ENCODE measurements around the gene HACD1. TPM values are rescaled to one million over a fixed set of nuclear protein-coding genes. Genes with fewer than 3 reads are reported as not detected.

Gene HACD1
- total RNA-seq, 2 donors from 2014 or later, result 82.2 to 109 TPM

GRCh38 chr10:17563452-17563851, 53.7 kb downstream of the HACD1 start:
- no peak for TF ChIP-seq CTCF (IDR thresholded peaks at IDR 0.05)
- H3K36me3 ChIP-seq, result no peaks in the 10 kb centered on the region
- no peak overlapping the region for H3K4me3 ChIP-seq
- H3K9me3 ChIP-seq, result no peaks in the 10 kb centered on the region
- ATAC-seq (ENCODE audit: insufficient number of reproducible peaks, low FRiP score, low read depth), result no peak
- H3K27me3 ChIP-seq (replicated peaks; ENCODE audit: insufficient read depth), result no peaks in the 10 kb centered on the region
- no peak for DNase-seq (ENCODE audit: low spot score)
- no peaks in the 10 kb centered on the region for H3K4me1 ChIP-seq (ENCODE audit: control insufficient read depth in 1 of 2, low read depth in 2 of 2)
- no peak overlapping the region for H3K27ac ChIP-seq

- TF ChIP-seq CTCF (IDR thresholded peaks at IDR 0.05), result no peak
- Histone ChIP-seq H3K27me3 (replicated peaks; ENCODE audit: insufficient read depth) (no peaks in the 10 kb centered on the region), H3K4me3 (no peak overlapping the region), H3K27ac (no peak overlapping the region), H3K36me3 (no peaks in the 10 kb centered on the region), H3K9me3 (no peaks in the 10 kb centered on the region), H3K4me1 (ENCODE audit: control insufficient read depth in 1 of 2, low read depth in 2 of 2) (no peaks in the 10 kb centered on the region)
- no peak for DNase-seq (ENCODE audit: low spot score)
- ATAC-seq (ENCODE audit: insufficient number of reproducible peaks, low FRiP score, low read depth), result no peak
These were observed 54.6 kb downstream of the HACD1 start for GRCh38 chr10:17562614-17563013.

GRCh38 chr10:17561111-17561510, 56.1 kb downstream of the HACD1 start:
- ATAC-seq (ENCODE audit: insufficient number of reproducible peaks, low FRiP score, low read depth) (no peak), DNase-seq (ENCODE audit: low spot score) (no peak)
- Histone ChIP-seq H3K36me3 (no peaks in the 10 kb centered on the region), H3K27me3 (replicated peaks; ENCODE audit: insufficient read depth) (no peaks in the 10 kb centered on the region), H3K9me3 (no peaks in the 10 kb centered on the region), H3K4me3 (no peak overlapping the region), H3K27ac (no peak overlapping the region), H3K4me1 (ENCODE audit: control insufficient read depth in 1 of 2, low read depth in 2 of 2) (no peaks in the 10 kb centered on the region)
- no peak for TF ChIP-seq CTCF (IDR thresholded peaks at IDR 0.05)

- H3K27ac ChIP-seq, result no peak overlapping the region
- no peaks in the 10 kb centered on the region for H3K4me1 ChIP-seq (ENCODE audit: control insufficient read depth in 1 of 2, low read depth in 2 of 2)
- no peak for DNase-seq (ENCODE audit: low spot score)
- H3K27me3 ChIP-seq (replicated peaks; ENCODE audit: insufficient read depth), result no peaks in the 10 kb centered on the region
- no peak for TF ChIP-seq CTCF (IDR thresholded peaks at IDR 0.05)
- no peaks in the 10 kb centered on the region for H3K36me3 ChIP-seq
- ATAC-seq (ENCODE audit: insufficient number of reproducible peaks, low FRiP score, low read depth), result no peak
- no peak overlapping the region for H3K4me3 ChIP-seq
- H3K9me3 ChIP-seq, result no peaks in the 10 kb centered on the region
These were observed 59.7 kb downstream of the HACD1 start for GRCh38 chr10:17557459-17557858.

GRCh38 chr10:17548770-17549169, 68.4 kb downstream of the HACD1 start:
- no peak overlapping the region for H3K4me3 ChIP-seq
- no peaks in the 10 kb centered on the region for H3K4me1 ChIP-seq (ENCODE audit: control insufficient read depth in 1 of 2, low read depth in 2 of 2)
- no peaks in the 10 kb centered on the region for H3K36me3 ChIP-seq
- H3K27me3 ChIP-seq (replicated peaks; ENCODE audit: insufficient read depth), result no peaks in the 10 kb centered on the region
- no peak for TF ChIP-seq CTCF (IDR thresholded peaks at IDR 0.05)
- no peak overlapping the region for H3K27ac ChIP-seq
- no peak for DNase-seq (ENCODE audit: low spot score)
- no peak for ATAC-seq (ENCODE audit: insufficient number of reproducible peaks, low FRiP score, low read depth)
- no peaks in the 10 kb centered on the region for H3K9me3 ChIP-seq
